ENCODE measurements around the gene INTS3. TPM values are rescaled to one million over a fixed set of nuclear protein-coding genes. Genes with fewer than 3 reads are reported as not detected.

Gene INTS3
- total and polyA plus RNA-seq, 2 donors (not counting 3 experiments of a cell fraction or from before 2014, with no cell fraction given) = 61.9 to 63.1 TPM

GRCh38 chr1:153776352-153776751 is 48.5 kb downstream of the INTS3 start:
- no peaks in the 10 kb centered on the region for H3K9me3 ChIP-seq (replicated peaks; ENCODE audit: control insufficient read depth, insufficient read depth, low read length)
- no TSS peak for BruUV-seq (replicated peaks)
- intact Hi-C loops (cut with micrococcal nuclease) = no loop called here
- peaks cover 48% of the 10 kb centered on the region for H3K4me1 ChIP-seq (ENCODE audit: control insufficient read depth, extremely low read depth, insufficient read depth, low read length)
- dilution Hi-C loops (cut with MboI; ENCODE audit: extremely low pct_ligation_motif_present, low sequenced_read_pairs) = no loop called here
- H3K4me2 ChIP-seq (ENCODE audit: insufficient read depth, low read length) = peak overlapping the region; percentile 83
- no peak for FAIRE-seq
- H3K4me3 ChIP-seq (replicated peaks in 1 of 3; ENCODE audit: insufficient read depth in 1 of 3, low read depth in 1 of 3, low read length in 3 of 3) = peak overlapping the region; percentile 25 to 63 (median 49)
- no peak for TF ChIP-seq MYC (IDR thresholded peaks at IDR 0.05; ENCODE audit: low read depth, low read length)
- no peak for TF ChIP-seq CTCF (IDR thresholded peaks at IDR 0.05; ENCODE audit: extremely low read depth in 1 of 2, insufficient read depth in 1 of 2, low read depth in 1 of 2, low read length in 2 of 2)
- no peak for TF ChIP-seq MAX (IDR thresholded peaks at IDR 0.05; ENCODE audit: insufficient read depth, insufficient read length)
- no peak for TF ChIP-seq JUN (IDR thresholded peaks at IDR 0.05; ENCODE audit: borderline replicate concordance, insufficient read depth, insufficient read length, low read depth)
- TF ChIP-seq GATA2 (IDR thresholded peaks at IDR 0.05; ENCODE audit: insufficient read depth, insufficient read length, low read depth, low read length) = no peak
- no peak for TF ChIP-seq EZH2 (IDR thresholded peaks at IDR 0.05; ENCODE audit: borderline replicate concordance, low read depth, low read length, severe bottlenecking)
- no peak for TF ChIP-seq POLR2A (IDR thresholded peaks at IDR 0.05; ENCODE audit: low read depth, low read length)
- H4K20me1 ChIP-seq (replicated peaks; ENCODE audit: control insufficient read depth, extremely low read depth, insufficient read depth, low read length) = no peaks in the 10 kb centered on the region
- no peaks in the 10 kb centered on the region for H3K27me3 ChIP-seq (ENCODE audit: control insufficient read depth in 2 of 2, insufficient read depth in 2 of 2, low read length in 2 of 2)
- no peak for DNase-seq (ENCODE audit: low read depth, low spot score)
- H3K9ac ChIP-seq (replicated peaks; ENCODE audit: extremely low read depth, insufficient read depth, low read length) = no peak overlapping the region
- H3K27ac ChIP-seq (ENCODE audit: insufficient read depth, low read depth, low read length) = no peak overlapping the region
- peak overlapping the region; percentile 57 for H2AFZ ChIP-seq (ENCODE audit: low read depth, low read length)
- ChIA-PET CTCF (interaction anchor here (1.0 to 1.8 kb wide), 3 partner anchors 98 to 211 kb away, joined by 3 to 8 read pairs (median 4); partner anchors contain the start of genes NPR1 and RAB13), POLR2A (no interaction called here)
- H3K79me2 ChIP-seq (ENCODE audit: control insufficient read depth, insufficient read depth, low read length) = no peaks in the 10 kb centered on the region
- H3K9me1 ChIP-seq (replicated peaks; ENCODE audit: control insufficient read depth, extremely low read depth, insufficient read depth, low read length) = no peaks in the 10 kb centered on the region
- H3K36me3 ChIP-seq (ENCODE audit: control insufficient read depth in 2 of 2, extremely low read depth in 1 of 2, insufficient read depth in 2 of 2, low read length in 2 of 2) = peaks cover 0 to 7% of the 10 kb centered on the region in 2 experiments
